ENCODE measurements around the gene TCFL5. TPM values are rescaled to one million over a fixed set of nuclear protein-coding genes. Genes with fewer than 3 reads are reported as not detected.
A peak's percentile ranks its signal among the peaks of the same experiment; 100 is the strongest.
"Not testable (repeated sequence)": the region's sequence is repeated elsewhere in the genome, so short reads cannot be mapped to it uniquely, and the experiment has no call there.

The TCFL5 gene
- total RNA-seq, 1 donor from 2014 or later: 7.9 TPM

GRCh38 chr20:62875419-62876361, 14.1 kb upstream of the TCFL5 start:
- peak; percentile 57 for TF ChIP-seq CTCF (IDR thresholded peaks at IDR 0.05; ENCODE audit: unreplicated experiment)
- peaks cover 3% of the 10 kb centered on the region for H3K4me1 Mint-ChIP-seq (ENCODE audit: low read depth)

GRCh38 chr20:62874964-62875344, 13.3 kb upstream of the TCFL5 start:
- Mint-ChIP-seq H3K4me1 (ENCODE audit: low read depth) (peaks cover 3% of the 10 kb centered on the region), H3K27me3 (peaks cover 3% of the 10 kb centered on the region), H3K4me3 (ENCODE audit: low read depth) (no peak overlapping the region), H3K27ac (peak overlapping the region; percentile 47), H3K36me3 (ENCODE audit: insufficient read depth) (peaks cover 1% of the 10 kb centered on the region), H3K9me3 (ENCODE audit: low read depth) (no peaks in the 10 kb centered on the region)
- no peak for TF ChIP-seq CTCF (IDR thresholded peaks at IDR 0.05; ENCODE audit: unreplicated experiment)
- no peak for DNase-seq (ENCODE audit: low spot score, unreplicated experiment)

More at GRCh38 chr20:62875419-62876361, 14.1 kb upstream of the TCFL5 start:
- peak; percentile 62 for DNase-seq (ENCODE audit: low spot score, unreplicated experiment)
- Mint-ChIP-seq H3K36me3 (ENCODE audit: insufficient read depth) (peaks cover 1% of the 10 kb centered on the region), H3K27me3 (peaks cover 3% of the 10 kb centered on the region), H3K9me3 (ENCODE audit: low read depth) (no peaks in the 10 kb centered on the region), H3K27ac (peak overlapping the region; percentile 91), H3K4me3 (ENCODE audit: low read depth) (no peak overlapping the region)

- H3K27ac Mint-ChIP-seq, H3K27me3 Mint-ChIP-seq: not testable (repeated sequence)
Measured at GRCh38 chr20:62873681-62874031, 12.0 kb upstream of the TCFL5 start.

GRCh38 chr20:62873280-62873679, 11.7 kb upstream of the TCFL5 start:
- H3K4me1 Mint-ChIP-seq (ENCODE audit: low read depth): peaks cover 3% of the 10 kb centered on the region
- no peak overlapping the region for H3K27ac Mint-ChIP-seq
- H3K27me3 Mint-ChIP-seq: peaks cover 3% of the 10 kb centered on the region
- TF ChIP-seq CTCF (IDR thresholded peaks at IDR 0.05; ENCODE audit: unreplicated experiment): no peak
- H3K4me3 Mint-ChIP-seq (ENCODE audit: low read depth): no peak overlapping the region
- no peaks in the 10 kb centered on the region for H3K9me3 Mint-ChIP-seq (ENCODE audit: low read depth)
- DNase-seq (ENCODE audit: low spot score, unreplicated experiment): no peak
- H3K36me3 Mint-ChIP-seq (ENCODE audit: insufficient read depth): peaks cover 1% of the 10 kb centered on the region

More at GRCh38 chr20:62873681-62874031, 12.0 kb upstream of the TCFL5 start:
- peak; percentile 61 for TF ChIP-seq CTCF (IDR thresholded peaks at IDR 0.05; ENCODE audit: unreplicated experiment)
- H3K36me3 Mint-ChIP-seq (ENCODE audit: insufficient read depth); DNase-seq (ENCODE audit: low spot score, unreplicated experiment); H3K4me3 Mint-ChIP-seq (ENCODE audit: low read depth); H3K9me3 Mint-ChIP-seq (ENCODE audit: low read depth); H3K4me1 Mint-ChIP-seq (ENCODE audit: low read depth): not testable (repeated sequence)

GRCh38 chr20:62872862-62873261, 11.2 kb upstream of the TCFL5 start:
- H3K36me3 Mint-ChIP-seq (ENCODE audit: insufficient read depth): peaks cover 1% of the 10 kb centered on the region
- H3K27ac Mint-ChIP-seq: no peak overlapping the region
- no peaks in the 10 kb centered on the region for H3K9me3 Mint-ChIP-seq (ENCODE audit: low read depth)
- H3K27me3 Mint-ChIP-seq: peaks cover 3% of the 10 kb centered on the region
- H3K4me3 Mint-ChIP-seq (ENCODE audit: low read depth): no peak overlapping the region
- H3K4me1 Mint-ChIP-seq (ENCODE audit: low read depth): peaks cover 3% of the 10 kb centered on the region
- no peak for TF ChIP-seq CTCF (IDR thresholded peaks at IDR 0.05; ENCODE audit: unreplicated experiment)
- no peak for DNase-seq (ENCODE audit: low spot score, unreplicated experiment)

Data from progenitor cell of endocrine pancreas (in vitro differentiated cells).